HEK293 (cell line): Measurements from ENCODE around the gene KIF13A.
A peak's percentile ranks its signal among the peaks of the same experiment; 100 is the strongest.

Experiments used
- CTCF ChIA-PET: fragments of 350-600 bp; formaldehyde crosslinking; extraction: SDS; loops from one replicate; lab custom pipeline; 2021; ENCODE audit warnings: antibody characterized with exemption; lab: Yijun Ruan, JAX
- POLR2A ChIA-PET: fragments of 300-600 bp; formaldehyde crosslinking; extraction: SDS; loops from one replicate; lab custom pipeline; 2020; ENCODE audit warnings: antibody characterized with exemption, inconsistent platforms; lab: Yijun Ruan, JAX
- H3K27ac ChIP-seq: fragments of 200-500 bp; sonication (Bioruptor generic); 2 replicates; pipeline ENCODE4 v1.5.1; 2014; ENCODE audit warnings: low read depth, low read length, control low read depth, inconsistent platforms; ENCODE audit errors: extremely low read depth
- H3K36me3 ChIP-seq, 2 experiments: fragments of 200-500 bp in 1 of 2; sonication (Bioruptor generic) in 1 of 2; 1 replicate in 1 of 2; 2 replicates in 1 of 2; pipeline ENCODE4 v1.5.1; 2014 to 2017; ENCODE audit warnings: inconsistent platforms in 2 of 2, low read length in 2 of 2; ENCODE audit not compliant: control insufficient read depth in 2 of 2, insufficient read depth in 1 of 2
- H3K4me1 ChIP-seq: fragments of 200-500 bp; sonication (Bioruptor generic); 2 replicates; pipeline ENCODE4 v1.5.1; 2014; ENCODE audit warnings: mild to moderate bottlenecking, low read length, inconsistent platforms; ENCODE audit not compliant: control insufficient read depth, insufficient read depth
- H3K4me3 ChIP-seq: 2 replicates; pipeline ENCODE4 v1.5.1; 2011; ENCODE audit warnings: low read depth, mild to moderate bottlenecking, control low read depth, low read length, moderate library complexity
- H3K9me3 ChIP-seq: fragments of 200-500 bp; sonication (Bioruptor generic); 2 replicates; pipeline ENCODE4 v1.5.1; 2014; ENCODE audit warnings: low read depth, low read length, inconsistent platforms; ENCODE audit not compliant: control insufficient read depth, insufficient read depth
- AEBP2 ChIP-seq: fragments of 450-650 bp; formaldehyde crosslinking; IDR thresholded peaks from 2 replicates; pipeline ENCODE4 v1.5.1; 2016; ENCODE audit warnings: missing biosample characterization, missing genetic modification characterization, borderline replicate concordance
- OSR2 ChIP-seq: fragments of 450-650 bp; formaldehyde crosslinking; IDR thresholded peaks from 2 replicates; pipeline ENCODE4 v1.5.1; 2016; ENCODE audit warnings: missing biosample characterization, missing genetic modification characterization
- OVOL3 ChIP-seq: fragments of 450-650 bp; formaldehyde crosslinking; IDR thresholded peaks from 2 replicates; pipeline ENCODE4 v1.5.1; 2016; ENCODE audit warnings: missing biosample characterization, missing genetic modification characterization
- SCRT1 ChIP-seq: fragments of 450-650 bp; formaldehyde crosslinking; IDR thresholded peaks from 2 replicates; pipeline ENCODE4 v1.5.1; 2016; ENCODE audit warnings: missing biosample characterization, missing genetic modification characterization, borderline replicate concordance
- SCRT2 ChIP-seq: fragments of 450-650 bp; formaldehyde crosslinking; IDR thresholded peaks from 2 replicates; pipeline ENCODE4 v1.5.1; 2016; ENCODE audit warnings: missing biosample characterization, missing genetic modification characterization
- SP2 ChIP-seq: fragments of 450-650 bp; formaldehyde crosslinking; IDR thresholded peaks from 2 replicates; pipeline ENCODE4 v1.5.1; 2016; ENCODE audit warnings: missing biosample characterization, missing genetic modification characterization
- ZBTB20 ChIP-seq: fragments of 450-650 bp; formaldehyde crosslinking; IDR thresholded peaks from 2 replicates; pipeline ENCODE4 v1.5.1; 2016; ENCODE audit warnings: missing biosample characterization, missing genetic modification characterization
- ZFP37 ChIP-seq: fragments of 450-650 bp; formaldehyde crosslinking; IDR thresholded peaks from 2 replicates; pipeline ENCODE4 v1.5.1; 2016; ENCODE audit warnings: missing biosample characterization, missing genetic modification characterization
- ZNF175 ChIP-seq: fragments of 450-650 bp; formaldehyde crosslinking; IDR thresholded peaks from 2 replicates; pipeline ENCODE4 v1.5.1; 2016; ENCODE audit warnings: missing biosample characterization, missing genetic modification characterization
- ZNF184 ChIP-seq: fragments of 450-650 bp; IDR thresholded peaks from 2 replicates; pipeline ENCODE4 v1.5.1; 2018; ENCODE audit warnings: missing biosample characterization, mild to moderate bottlenecking, missing genetic modification characterization
- ZNF19 ChIP-seq: fragments of 450-650 bp; formaldehyde crosslinking; IDR thresholded peaks from 2 replicates; pipeline ENCODE4; 2016; ENCODE audit warnings: missing biosample characterization, missing genetic modification characterization, low read depth
- ZNF302 ChIP-seq: fragments of 450-650 bp; formaldehyde crosslinking; IDR thresholded peaks from 2 replicates; pipeline ENCODE4 v1.5.1; 2016; ENCODE audit warnings: missing biosample characterization, missing genetic modification characterization, low read depth
- ZNF335 ChIP-seq: fragments of 450-650 bp; formaldehyde crosslinking; conservative IDR thresholded peaks from 2 replicates; pipeline ENCODE4 v1.5.1; 2016; ENCODE audit warnings: missing biosample characterization, missing genetic modification characterization
- ZNF37A ChIP-seq: fragments of 450-650 bp; IDR thresholded peaks from 2 replicates; pipeline ENCODE4 v1.5.1; 2018; ENCODE audit warnings: missing biosample characterization, missing genetic modification characterization
- ZNF544 ChIP-seq: fragments of 450-650 bp; formaldehyde crosslinking; IDR thresholded peaks from 2 replicates; pipeline ENCODE4 v1.5.0; 2017; ENCODE audit warnings: missing biosample characterization, missing genetic modification characterization
- ZNF558 ChIP-seq: fragments of 450-650 bp; formaldehyde crosslinking; IDR thresholded peaks from 2 replicates; pipeline ENCODE4 v1.5.1; 2016; ENCODE audit warnings: missing biosample characterization, missing genetic modification characterization
- ZNF670 ChIP-seq: fragments of 450-650 bp; formaldehyde crosslinking; IDR thresholded peaks from 2 replicates; pipeline ENCODE4 v1.5.1; 2016; ENCODE audit warnings: missing biosample characterization, missing genetic modification characterization, low read depth
- ZNF843 ChIP-seq: fragments of 450-650 bp; formaldehyde crosslinking; IDR thresholded peaks from 2 replicates; pipeline ENCODE4 v1.5.1; 2016; ENCODE audit warnings: missing biosample characterization, missing genetic modification characterization
- ZSCAN16 ChIP-seq: fragments of 450-650 bp; formaldehyde crosslinking; IDR thresholded peaks from 2 replicates; pipeline ENCODE4 v1.5.1; 2016; ENCODE audit warnings: missing biosample characterization, missing genetic modification characterization
- TF ChIP-seq, protein P1 (sequence below): fragments of 450-650 bp; formaldehyde crosslinking; IDR thresholded peaks from 2 replicates; pipeline ENCODE4 v1.5.1; 2016; ENCODE audit warnings: missing biosample characterization, missing genetic modification characterization

KIF13A gene

GRCh38 chr6:17986656-17987446 lies 584 bp downstream of the KIF13A start (continued):
- TF ChIP-seq ZNF37A (no peak), OVOL3 (tag by site-specific recombination) (no peak), ZFP37 (tag by site-specific recombination) (0 out of 2 replicates have a peak, but pooled peaks have one; percentile 40), ZNF843 (no peak), ZNF19 (tag by site-specific recombination) (no peak), SP2 (tag by site-specific recombination) (peak; percentile 38), ZNF544 (tag by site-specific recombination) (no peak), OSR2 (tag by site-specific recombination) (no peak), ZSCAN16 (tag by site-specific recombination) (no peak), SCRT1 (tag by site-specific recombination) (no peak), AEBP2 (tag by site-specific recombination) (no peak), ZNF302 (no peak), ZNF175 (tag by site-specific recombination) (no peak), ZNF558 (tag by site-specific recombination) (no peak), ZNF670 (tag by site-specific recombination) (no peak), ZBTB20 (peak; percentile 98), ZNF335 (tag by site-specific recombination) (peak; percentile 93)
- TF ChIP-seq, protein P1, sequence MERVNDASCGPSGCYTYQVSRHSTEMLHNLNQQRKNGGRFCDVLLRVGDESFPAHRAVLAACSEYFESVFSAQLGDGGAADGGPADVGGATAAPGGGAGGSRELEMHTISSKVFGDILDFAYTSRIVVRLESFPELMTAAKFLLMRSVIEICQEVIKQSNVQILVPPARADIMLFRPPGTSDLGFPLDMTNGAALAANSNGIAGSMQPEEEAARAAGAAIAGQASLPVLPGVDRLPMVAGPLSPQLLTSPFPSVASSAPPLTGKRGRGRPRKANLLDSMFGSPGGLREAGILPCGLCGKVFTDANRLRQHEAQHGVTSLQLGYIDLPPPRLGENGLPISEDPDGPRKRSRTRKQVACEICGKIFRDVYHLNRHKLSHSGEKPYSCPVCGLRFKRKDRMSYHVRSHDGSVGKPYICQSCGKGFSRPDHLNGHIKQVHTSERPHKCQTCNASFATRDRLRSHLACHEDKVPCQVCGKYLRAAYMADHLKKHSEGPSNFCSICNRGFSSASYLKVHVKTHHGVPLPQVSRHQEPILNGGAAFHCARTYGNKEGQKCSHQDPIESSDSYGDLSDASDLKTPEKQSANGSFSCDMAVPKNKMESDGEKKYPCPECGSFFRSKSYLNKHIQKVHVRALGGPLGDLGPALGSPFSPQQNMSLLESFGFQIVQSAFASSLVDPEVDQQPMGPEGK (tag by site-specific recombination): 0 out of 2 replicates have a peak, but pooled peaks have one; percentile 24
- TF ChIP-seq, all 188 proteins: peak for 16

DNA sequence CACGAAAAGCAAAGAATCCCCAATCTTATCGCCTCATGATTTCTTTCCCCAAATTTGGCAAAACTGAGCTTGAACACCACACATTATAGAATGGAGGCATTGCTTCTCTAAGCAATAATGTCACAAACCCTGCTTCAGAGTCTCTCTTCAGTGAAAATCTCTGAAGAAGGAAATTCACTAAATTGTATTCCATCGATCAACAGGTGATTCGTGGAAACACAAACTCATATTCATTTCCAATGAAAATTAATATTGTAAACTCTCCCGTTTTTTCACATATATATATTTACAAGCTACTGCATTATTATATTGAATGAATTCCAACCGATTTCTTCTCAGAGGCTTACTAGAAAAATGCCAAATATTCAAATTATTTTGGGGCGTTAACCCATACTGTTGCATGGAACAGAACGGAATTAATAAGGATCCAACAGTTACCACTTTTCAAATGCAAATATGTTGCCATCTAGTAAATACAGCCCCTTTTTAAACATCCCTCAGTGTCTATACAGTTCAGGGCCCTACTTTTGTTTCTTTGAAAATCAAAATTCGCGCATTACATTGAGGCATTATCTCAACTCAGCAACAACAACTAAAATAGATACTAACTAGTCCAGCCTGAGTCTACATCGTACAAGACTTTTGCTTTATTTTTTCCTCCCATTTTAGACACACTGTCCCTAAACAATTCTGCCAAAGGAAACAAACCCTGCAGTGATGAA lies 1.3 kb downstream of the KIF13A start:
- H3K4me3 ChIP-seq: peak overlapping the region; percentile 81
- peaks cover 19% of the 10 kb centered on the region for H3K4me1 ChIP-seq
- ChIA-PET CTCF (interaction anchor here (0.8 to 1.3 kb wide), 4 partner anchors 8 to 829 kb away, joined by 3 to 5 read pairs (median 3); no protein-coding TSS in a partner anchor), POLR2A (interaction anchor here (1.0 to 2.2 kb wide), 5 partner anchors 8 to 57 kb away, joined by 3 to 7 read pairs (median 4); no protein-coding TSS in a partner anchor)
- H3K36me3 ChIP-seq: peaks cover 6 to 7% of the 10 kb centered on the region in 2 experiments; a peak in 2 of 3 replicates
- peak; percentile 93 for TF ChIP-seq SCRT2
- peak; percentile 61; the same call in 1 of the 2 replicates for TF ChIP-seq SCRT1 (tag by site-specific recombination)
- TF ChIP-seq ZNF184: no peak
- H3K9me3 ChIP-seq: no peaks in the 10 kb centered on the region
- H3K27ac ChIP-seq: peak overlapping the region; percentile 98; the same call in 1 of the 2 replicates
